OCI-LY7 (cell line): ENCODE data around the gene HAVCR1. TPM values are rescaled to one million over a fixed set of nuclear protein-coding genes. Genes with fewer than 3 reads are reported as not detected.
"Not testable (repeated sequence)": the region's sequence is repeated elsewhere in the genome, so short reads cannot be mapped to it uniquely, and the experiment has no call there.

Source experiments
- BruUV-seq: library from RNA; stranded (reverse); fragments of 400-500 nt; replicated peaks from 2 replicates; lab custom pipeline; 2021; lab: Mats Ljungman, UMichigan
- CTCF ChIA-PET: fragments of 300-600 bp; sonication (Branson Sonifier 250); formaldehyde crosslinking; loops from one replicate; lab custom pipeline; 2022; ENCODE audit warnings: antibody characterized with exemption; ENCODE audit not compliant: unreplicated experiment; lab: Charles Lee
- POLR2A ChIA-PET: fragments of 300-600 bp; sonication (Branson Sonifier 250); formaldehyde crosslinking; loops from one replicate; lab custom pipeline; 2022; ENCODE audit warnings: antibody characterized with exemption; lab: Charles Lee
- DNase-seq: peaks from one replicate; pipeline ENCODE4 v3.0.0-alpha.2; 2015; ENCODE audit warnings: low spot score
- H2AFZ ChIP-seq: fragments of 200-600 bp; sonication (generic), shearing (Covaris generic); 2 replicates; pipeline ENCODE4 v1.6.1; 2014; ENCODE audit warnings: mild to moderate bottlenecking, antibody characterized with exemption, low read length, moderate library complexity
- H3K27ac ChIP-seq: fragments of 200-600 bp; sonication (generic); 2 replicates; pipeline ENCODE4 v1.5.1; 2014; ENCODE audit warnings: mixed run types, low read depth, mild to moderate bottlenecking, moderate library complexity, low read length, inconsistent platforms; ENCODE audit not compliant: poor library complexity, severe bottlenecking
- H3K36me3 ChIP-seq: fragments of 200-600 bp; sonication (generic); 2 replicates; pipeline ENCODE4 v1.6.1; 2014; ENCODE audit warnings: mild to moderate bottlenecking, antibody characterized with exemption, low read length, moderate library complexity, mixed read lengths; ENCODE audit not compliant: insufficient read depth
- H3K4me1 ChIP-seq: fragments of 200-600 bp; sonication (generic); 2 replicates; pipeline ENCODE4 v1.5.1; 2014; ENCODE audit warnings: mild to moderate bottlenecking, low read length; ENCODE audit not compliant: insufficient read depth, poor library complexity, severe bottlenecking
- H3K4me2 ChIP-seq: fragments of 200-600 bp; sonication (generic); 2 replicates; pipeline ENCODE4 v1.6.1; 2014; ENCODE audit warnings: mild to moderate bottlenecking, low read length
- H3K4me3 ChIP-seq: fragments of 200-600 bp; sonication (generic); 2 replicates; pipeline ENCODE4 v1.5.1; 2014; ENCODE audit warnings: mild to moderate bottlenecking, low read depth, low read length; ENCODE audit not compliant: poor library complexity, severe bottlenecking
- H3K79me2 ChIP-seq: fragments of 200-600 bp; sonication (generic); 2 replicates; pipeline ENCODE4 v1.6.1; 2016; ENCODE audit warnings: low read depth, mild to moderate bottlenecking, low read length, moderate library complexity, mixed read lengths; ENCODE audit not compliant: insufficient read depth
- H3K9me2 ChIP-seq: fragments of 200-600 bp; sonication (generic); 2 replicates; pipeline ENCODE4 v1.6.1; 2016; ENCODE audit warnings: mild to moderate bottlenecking, low read length, mixed read lengths; ENCODE audit not compliant: insufficient read depth
- H3K9me3 ChIP-seq: fragments of 200-600 bp; sonication (generic); 2 replicates; pipeline ENCODE4 v1.6.1; 2014; ENCODE audit warnings: mild to moderate bottlenecking, mixed run types, low read length, mixed read lengths
- H4K20me1 ChIP-seq: fragments of 200-600 bp; sonication (generic); 2 replicates; pipeline ENCODE4 v1.6.1; 2014; ENCODE audit warnings: mild to moderate bottlenecking, antibody characterized with exemption, low read length, moderate library complexity, mixed read lengths; ENCODE audit not compliant: insufficient read depth
- EZH2phosphoT487 ChIP-seq: fragments of 200-600 bp; sonication (generic); IDR thresholded peaks from 2 replicates; pipeline ENCODE4 v1.6.1; 2018; ENCODE audit warnings: low read depth, borderline replicate concordance, mild to moderate bottlenecking, mixed run types, antibody characterized with exemption, low read length, moderate library complexity, mixed read lengths
- intact Hi-C: fragments of 100-400 bp; cut with micrococcal nuclease; formaldehyde crosslinking; loops from one replicate; pipeline ENCODE4 v1.10.0; 2022; ENCODE audit not compliant: unreplicated experiment
- total RNA-seq, 2 experiments: library from RNA; depleted of rRNA in 1 of 2; stranded (reverse); fragments of >200 nt in 1 of 2; shearing (Covaris generic) in 1 of 2; gene quantifications; 2 replicates each; pipeline ENCODE4 v1.2.3, GENCODE V29; 2014 to 2022
- TF ChIP-seq, protein P1 (sequence below): fragments of 200-600 bp; sonication (generic); conservative IDR thresholded peaks from 2 replicates; pipeline ENCODE4 v1.5.1; 2014; ENCODE audit warnings: mild to moderate bottlenecking, antibody characterized with exemption, low read length, moderate library complexity, mixed read lengths

Gene HAVCR1
- total RNA-seq, 2 experiments from 2014 or later: not detected

DNA sequence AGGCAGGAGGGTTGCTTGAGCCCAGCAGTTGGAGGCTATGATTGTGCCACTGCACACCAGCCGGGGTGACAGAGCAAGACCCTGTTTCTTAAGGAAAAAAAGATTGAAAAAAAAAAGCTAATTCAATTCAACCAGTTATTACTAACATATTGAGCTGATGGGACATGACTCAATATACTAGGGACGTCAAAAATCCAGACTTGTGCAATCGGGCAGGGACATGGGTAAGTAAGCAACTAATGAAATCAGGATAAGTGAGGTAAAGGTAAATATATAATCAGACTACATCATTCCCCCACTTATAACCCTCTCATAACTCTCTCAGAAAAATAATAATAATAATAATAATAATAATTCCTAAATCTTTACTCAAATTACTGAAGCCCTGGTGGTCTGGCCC is 975 bp upstream of the HAVCR1 start:
- POLR2A ChIA-PET: interaction anchor here (0.7 kb wide), 1 partner anchor 562 kb away, joined by 3 read pairs; no protein-coding TSS in a partner anchor
- H2AFZ ChIP-seq: no peak overlapping the region

DNA sequence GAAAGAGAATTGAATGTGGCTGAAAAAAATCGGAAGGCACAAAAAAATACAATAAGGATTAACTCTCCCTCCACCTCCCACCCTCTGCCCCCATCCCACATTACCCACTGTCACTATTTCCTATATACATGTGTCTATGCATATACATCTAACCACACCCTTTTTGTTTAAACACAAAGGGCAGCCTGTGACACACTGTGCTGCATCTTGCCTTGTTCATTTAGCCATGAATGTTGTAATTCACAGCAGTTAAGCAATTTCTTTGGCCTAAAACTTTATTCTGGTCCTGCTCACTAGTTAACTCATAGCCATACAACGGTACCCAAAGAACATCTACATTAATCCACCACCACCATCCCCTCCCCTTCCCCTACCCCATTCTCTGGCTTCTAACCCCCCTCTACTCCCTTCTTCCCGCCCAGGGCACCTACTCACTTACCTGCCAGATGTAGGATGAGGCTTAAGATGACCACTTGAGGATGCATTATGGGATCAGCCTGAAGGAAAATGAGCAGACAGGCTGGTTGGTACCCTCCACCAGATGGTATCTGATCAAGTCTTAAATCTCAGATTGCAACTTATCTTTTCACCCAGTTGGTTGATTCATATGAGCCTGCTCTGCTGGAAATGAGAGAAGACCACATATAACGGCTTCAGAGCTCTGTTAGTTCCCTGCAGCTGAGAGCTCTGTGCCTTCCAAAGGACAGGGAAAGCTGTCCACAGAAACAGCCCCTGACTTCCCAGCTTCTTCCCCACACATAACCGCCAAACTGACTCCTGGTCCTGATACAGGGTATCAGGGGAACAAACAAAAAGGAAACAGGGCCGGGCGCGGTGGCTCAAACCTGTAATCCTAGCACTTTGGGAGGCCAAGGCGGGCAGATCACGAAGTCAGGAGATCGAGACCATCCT is 1.2 kb downstream of the HAVCR1 start:
- Histone ChIP-seq H3K36me3 (no peaks in the 10 kb centered on the region), H3K9me2 (no peaks in the 10 kb centered on the region), H3K27ac (no peak overlapping the region), H4K20me1 (no peaks in the 10 kb centered on the region), H3K4me3 (no peak overlapping the region), H3K4me2 (no peak overlapping the region), H3K4me1 (no peaks in the 10 kb centered on the region), H2AFZ (peak overlapping the region; percentile 28; the same call in 1 of the 2 replicates), H3K9me3 (no peaks in the 10 kb centered on the region), H3K79me2 (no peaks in the 10 kb centered on the region)
- no TSS peak for BruUV-seq
- intact Hi-C loops: no loop called here
- DNase-seq: no peak
- no peak for TF ChIP-seq EZH2phosphoT487
- TF ChIP-seq, protein P1, sequence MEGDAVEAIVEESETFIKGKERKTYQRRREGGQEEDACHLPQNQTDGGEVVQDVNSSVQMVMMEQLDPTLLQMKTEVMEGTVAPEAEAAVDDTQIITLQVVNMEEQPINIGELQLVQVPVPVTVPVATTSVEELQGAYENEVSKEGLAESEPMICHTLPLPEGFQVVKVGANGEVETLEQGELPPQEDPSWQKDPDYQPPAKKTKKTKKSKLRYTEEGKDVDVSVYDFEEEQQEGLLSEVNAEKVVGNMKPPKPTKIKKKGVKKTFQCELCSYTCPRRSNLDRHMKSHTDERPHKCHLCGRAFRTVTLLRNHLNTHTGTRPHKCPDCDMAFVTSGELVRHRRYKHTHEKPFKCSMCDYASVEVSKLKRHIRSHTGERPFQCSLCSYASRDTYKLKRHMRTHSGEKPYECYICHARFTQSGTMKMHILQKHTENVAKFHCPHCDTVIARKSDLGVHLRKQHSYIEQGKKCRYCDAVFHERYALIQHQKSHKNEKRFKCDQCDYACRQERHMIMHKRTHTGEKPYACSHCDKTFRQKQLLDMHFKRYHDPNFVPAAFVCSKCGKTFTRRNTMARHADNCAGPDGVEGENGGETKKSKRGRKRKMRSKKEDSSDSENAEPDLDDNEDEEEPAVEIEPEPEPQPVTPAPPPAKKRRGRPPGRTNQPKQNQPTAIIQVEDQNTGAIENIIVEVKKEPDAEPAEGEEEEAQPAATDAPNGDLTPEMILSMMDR: no peak
- ChIA-PET CTCF (no interaction called here), POLR2A (interaction anchor here (0.7 kb wide), 2 partner anchors 104 to 528 kb away, joined by 3 read pairs; no protein-coding TSS in a partner anchor)

More for the DNA sequence above, 975 bp upstream of the HAVCR1 start:
- Histone ChIP-seq H3K4me3 (no peak overlapping the region), H4K20me1 (no peaks in the 10 kb centered on the region), H3K4me1 (no peaks in the 10 kb centered on the region), H3K4me2 (no peak overlapping the region), H3K27ac (no peak overlapping the region), H3K9me3 (no peaks in the 10 kb centered on the region), H3K79me2 (no peaks in the 10 kb centered on the region), H3K36me3 (no peaks in the 10 kb centered on the region), H3K9me2 (no peaks in the 10 kb centered on the region)
- intact Hi-C loops: no loop called here
- CTCF ChIA-PET: no interaction called here
- TF ChIP-seq, protein P1: no peak
- TF ChIP-seq EZH2phosphoT487: no peak
- no peak for DNase-seq
- BruUV-seq: no TSS peak

DNA sequence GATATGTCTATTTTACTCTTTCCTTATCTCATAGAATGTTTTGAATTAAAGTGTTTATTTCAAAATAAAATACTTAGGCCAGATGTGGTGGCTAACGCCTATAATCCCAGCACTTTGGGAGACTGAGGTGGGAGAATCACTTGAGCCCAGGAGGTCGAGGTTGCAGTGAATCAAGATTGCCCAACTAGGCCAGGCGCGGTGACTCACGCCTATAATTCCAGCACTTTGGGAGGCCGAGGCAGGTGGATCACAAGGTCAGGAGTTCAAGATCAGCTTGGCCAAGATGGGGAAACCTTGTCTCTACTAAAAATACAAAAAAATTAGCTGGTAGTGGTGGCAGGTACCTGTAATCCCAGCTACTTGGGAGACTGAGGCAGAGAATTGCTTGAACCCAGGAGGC is 2.1 kb downstream of the HAVCR1 start:
- not testable (repeated sequence) for BruUV-seq

More for the DNA sequence above, 2.1 kb downstream of the HAVCR1 start:
- CTCF ChIA-PET, H4K20me1 ChIP-seq, H3K4me3 ChIP-seq, H2AFZ ChIP-seq, H3K79me2 ChIP-seq, DNase-seq, H3K4me2 ChIP-seq, intact Hi-C loops, H3K27ac ChIP-seq, H3K9me2 ChIP-seq, H3K4me1 ChIP-seq, H3K36me3 ChIP-seq, H3K9me3 ChIP-seq, POLR2A ChIA-PET: not testable (repeated sequence)
